CD1c-positive myeloid dendritic cell (primary cell): ENCODE measurements around the gene GRM8.

Experiments
- DNase-seq: peaks from one replicate; pipeline ENCODE4 v3.0.0-alpha.2; 2016; ENCODE audit errors: extremely low spot score

GRM8 gene

GRCh38 chr7:126659124-126659523, 593.6 kb downstream of the GRM8 start:
- peak; percentile 47 for DNase-seq

- DNase-seq: no peak
Measured at GRCh38 chr7:126658684-126659083, 594.1 kb downstream of the GRM8 start.

GRCh38 chr7:126657599-126658358, 595.0 kb downstream of the GRM8 start:
- no peak for DNase-seq

GRCh38 chr7:126657137-126657536, 595.6 kb downstream of the GRM8 start:
- no peak for DNase-seq

DNA sequence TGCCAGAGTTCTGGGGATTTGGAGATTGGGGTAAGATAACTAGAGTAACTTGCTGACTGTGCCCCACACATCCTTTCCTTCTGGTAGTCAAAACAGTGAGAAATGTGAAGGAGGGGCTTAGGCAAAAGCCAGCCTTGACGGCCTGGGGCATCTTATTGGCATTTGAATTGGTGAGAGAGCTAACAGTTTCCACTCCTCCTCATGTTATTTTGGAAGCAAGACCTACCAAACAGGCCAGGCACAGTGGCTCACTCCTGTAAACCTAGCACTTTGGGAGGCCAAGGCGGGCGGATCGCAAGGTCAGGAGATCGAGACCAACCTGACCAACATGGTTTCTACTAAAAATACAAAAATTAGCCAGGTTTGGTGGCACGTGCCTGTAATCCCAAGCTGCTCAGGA, 596.6 kb downstream of the GRM8 start:
- no peak for DNase-seq

DNA sequence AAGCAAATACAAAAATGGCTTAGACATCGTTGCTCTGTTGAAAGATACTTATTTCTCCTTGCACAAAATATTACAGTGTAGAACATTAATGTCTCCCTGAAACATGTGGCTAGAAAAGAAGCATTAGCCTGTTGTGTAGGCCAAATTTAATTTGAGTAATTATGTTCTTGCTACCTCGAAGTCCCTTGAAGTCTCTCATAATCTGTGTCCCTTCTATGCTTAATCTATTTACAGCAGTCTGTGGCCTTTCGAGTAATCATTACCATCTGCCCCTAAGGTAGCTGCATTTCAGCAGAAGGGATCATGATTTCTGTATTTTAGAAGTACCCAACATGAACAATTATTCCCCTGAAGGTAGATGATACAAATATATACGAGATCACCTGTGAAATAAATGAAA, 615.2 kb downstream of the GRM8 start:
- no peak for DNase-seq

- DNase-seq: no peak
Measured at GRCh38 chr7:126635545-126635944, 617.2 kb downstream of the GRM8 start.

GRCh38 chr7:126608339-126608776, 644.4 kb downstream of the GRM8 start:
- peak; percentile 3 for DNase-seq

GRCh38 chr7:126606331-126606730, 646.4 kb downstream of the GRM8 start:
- no peak for DNase-seq

DNA sequence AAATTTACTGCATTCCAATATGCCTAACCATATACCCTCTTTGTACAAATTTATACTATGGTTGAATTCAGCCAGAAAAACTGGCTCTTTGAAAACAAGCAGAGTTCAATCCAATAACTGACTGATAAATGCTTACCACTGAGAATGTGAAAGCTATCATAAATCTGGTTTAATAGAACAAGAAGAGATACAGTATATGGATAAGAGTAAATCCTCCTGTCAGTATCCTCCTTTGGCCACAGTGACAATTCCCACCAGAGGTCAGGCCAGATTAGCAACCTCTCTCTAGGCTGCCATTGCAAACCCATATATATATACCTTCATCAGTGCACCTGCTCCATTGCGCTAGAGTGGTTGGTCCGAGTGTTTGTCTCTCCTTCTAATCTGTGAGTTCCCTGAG, 647.2 kb downstream of the GRM8 start:
- DNase-seq: no peak

- DNase-seq: no peak
Measured at GRCh38 chr7:126605056-126605455, 647.7 kb downstream of the GRM8 start.

- DNase-seq: no peak
Measured at GRCh38 chr7:126589068-126589684, 663.6 kb downstream of the GRM8 start.

DNA sequence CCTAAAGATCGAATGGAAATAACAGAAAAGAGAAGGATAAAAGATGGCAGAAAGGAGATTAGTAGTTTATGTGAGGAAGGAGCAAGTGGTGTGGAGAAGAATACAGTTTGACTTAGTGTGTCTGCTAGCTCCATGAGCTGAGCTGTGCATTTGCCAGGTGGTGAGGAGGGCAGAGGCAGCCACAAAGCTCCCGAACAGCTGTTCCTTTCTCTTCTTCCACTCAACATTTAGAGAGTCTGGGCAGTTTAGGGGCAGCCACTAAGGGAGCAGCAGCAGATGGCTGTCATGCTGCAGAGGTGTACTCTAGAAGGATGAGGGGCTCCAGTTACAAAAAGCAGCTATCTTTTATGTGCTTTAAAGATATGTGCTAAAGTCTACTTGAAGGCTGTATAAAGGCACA, 674.4 kb downstream of the GRM8 start:
- no peak for DNase-seq

DNA sequence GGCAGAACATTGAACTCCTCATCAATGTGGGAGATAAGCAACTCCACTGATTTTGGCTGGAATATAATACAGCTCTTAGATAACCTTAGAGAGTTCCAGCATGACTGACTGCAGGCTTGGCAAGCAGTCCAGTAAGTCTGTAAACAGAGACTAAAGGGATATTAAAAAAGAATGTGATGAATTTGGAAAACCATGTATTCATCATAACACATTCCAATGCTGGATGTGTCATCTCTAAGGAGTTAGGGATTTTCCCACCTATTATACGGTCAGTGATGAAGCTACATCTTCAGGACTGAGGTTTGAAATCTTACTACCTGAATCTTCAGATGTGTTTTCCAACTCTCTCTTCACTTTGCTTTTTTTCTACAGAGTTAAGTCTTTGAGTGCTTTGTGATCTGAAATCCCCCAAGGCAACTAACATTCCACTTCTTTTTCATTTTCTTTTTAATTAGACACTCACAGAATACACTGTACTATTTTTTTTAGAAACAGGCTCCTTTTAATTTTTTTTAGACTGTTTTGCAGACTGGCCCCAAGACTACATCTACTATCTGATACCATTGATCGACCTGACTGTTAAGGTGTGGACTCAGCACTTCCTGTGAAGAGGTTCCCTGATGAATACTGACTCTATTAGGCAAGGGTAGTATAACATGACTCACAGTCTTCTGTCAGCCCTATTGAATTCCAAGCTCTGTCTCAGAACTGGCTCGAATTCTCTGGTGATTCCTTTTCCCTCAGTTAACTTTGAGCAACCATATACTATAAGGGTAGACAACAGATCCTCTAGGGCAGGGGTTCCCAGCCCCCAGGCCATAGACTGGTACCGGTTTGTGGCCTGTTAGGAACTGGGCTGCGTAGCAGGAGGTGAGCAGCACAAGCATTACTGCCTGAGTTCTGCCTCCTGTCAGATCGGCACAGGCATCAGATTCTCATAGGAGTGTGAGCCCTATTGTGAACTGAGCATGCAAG, 678.2 kb downstream of the GRM8 start:
- no peak for DNase-seq

DNA sequence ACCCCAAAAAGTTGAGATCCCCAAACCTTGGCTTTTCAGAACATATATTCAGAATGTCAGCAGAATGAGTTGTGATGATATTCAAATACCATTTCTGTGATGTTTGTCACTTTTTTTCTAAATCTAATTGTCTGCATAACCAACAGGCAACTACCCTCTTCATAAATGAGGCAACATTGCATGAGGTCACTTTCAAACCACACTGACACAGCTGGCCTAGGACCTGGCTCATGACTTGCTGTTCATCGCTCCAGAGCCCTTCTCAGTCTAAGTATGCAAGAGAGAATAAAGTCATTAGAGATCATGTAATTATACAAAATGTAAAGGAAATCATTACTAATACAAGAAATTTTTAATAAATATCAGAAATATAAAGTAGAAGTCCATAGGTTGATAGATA, 681.9 kb downstream of the GRM8 start:
- DNase-seq: no peak

GRCh38 chr7:126569402-126569801, 683.3 kb downstream of the GRM8 start:
- DNase-seq: no peak

DNA sequence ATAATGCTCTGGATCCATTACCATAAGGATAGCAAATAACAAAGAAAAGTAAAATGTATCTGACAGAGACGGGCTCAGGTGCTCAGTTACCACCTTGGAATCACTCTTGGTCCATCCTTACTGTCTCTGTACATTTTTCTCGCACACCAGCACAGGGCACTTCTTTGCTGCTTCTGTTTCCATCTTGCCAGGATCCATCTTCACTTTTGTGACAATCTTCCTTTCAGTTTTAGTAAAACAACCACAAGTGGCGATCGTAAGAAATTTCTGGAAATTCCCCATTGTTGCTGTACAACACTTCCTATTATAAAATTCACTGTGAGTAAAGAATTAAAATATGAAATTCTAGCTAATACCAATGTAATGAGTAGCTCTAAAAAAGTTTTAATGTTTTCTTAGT, 695.5 kb downstream of the GRM8 start:
- DNase-seq: no peak

GRCh38 chr7:126541406-126541805, 711.3 kb downstream of the GRM8 start:
- DNase-seq: no peak

- DNase-seq: no peak
Measured at GRCh38 chr7:126535176-126535575, 717.6 kb downstream of the GRM8 start.

GRCh38 chr7:126533715-126534114, 719.0 kb downstream of the GRM8 start:
- DNase-seq: no peak

- no peak for DNase-seq
Measured at GRCh38 chr7:126529833-126530232, 722.9 kb downstream of the GRM8 start.

GRCh38 chr7:126529254-126529653, 723.5 kb downstream of the GRM8 start:
- no peak for DNase-seq
